Jurkat, Clone E6-1 (cell line): ENCODE data around the gene UBXN7.
"Not testable (repeated sequence)": the region's sequence is repeated elsewhere in the genome, so short reads cannot be mapped to it uniquely, and the experiment has no call there.

ENCODE experiments used
- DNase-seq: peaks from one replicate; pipeline ENCODE4 v3.0.0-alpha.2; 2011; ENCODE audit warnings: low read depth, low spot score
- H3K4me3 ChIP-seq: 2 replicates; pipeline ENCODE4 v1.5.1; 2011; ENCODE audit warnings: mild to moderate bottlenecking, low read length, control low read depth, moderate library complexity

Gene UBXN7

DNA sequence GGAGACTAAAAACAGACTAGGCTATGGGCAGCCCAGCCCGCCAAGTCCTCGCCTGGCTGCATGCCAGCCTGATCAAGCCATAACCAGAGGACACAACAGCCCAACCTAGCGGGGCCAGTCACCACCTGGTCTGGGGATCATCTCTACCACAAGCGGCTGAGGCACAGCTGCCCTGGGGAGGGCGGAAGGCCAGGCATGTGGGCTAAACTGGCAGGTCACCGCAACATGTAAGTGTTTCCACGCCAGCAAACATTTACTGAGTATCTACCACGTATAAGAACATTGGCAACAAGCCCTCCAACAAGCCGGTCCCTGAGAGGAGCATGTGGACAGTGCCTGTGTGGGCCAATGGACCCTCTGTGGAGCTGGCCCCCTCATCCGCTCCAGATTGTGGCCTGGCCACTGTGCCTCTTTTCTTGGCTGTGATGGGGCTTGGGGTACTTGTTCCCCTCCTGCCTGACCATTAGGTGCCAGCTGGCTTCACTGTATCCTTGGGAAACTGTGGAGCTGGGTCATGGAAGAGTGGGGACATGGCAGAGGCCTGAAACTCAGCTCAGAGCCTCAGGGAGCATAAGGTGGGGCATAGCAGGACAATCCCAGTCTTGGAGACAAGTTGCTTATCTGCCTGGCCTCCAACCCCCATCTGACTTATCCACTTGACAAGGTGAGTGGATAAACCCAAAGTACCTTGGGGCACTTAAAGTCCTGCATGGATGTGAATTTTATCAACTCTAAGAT lies 9.0 kb downstream of the UBXN7 start:
- no peak for DNase-seq

DNA sequence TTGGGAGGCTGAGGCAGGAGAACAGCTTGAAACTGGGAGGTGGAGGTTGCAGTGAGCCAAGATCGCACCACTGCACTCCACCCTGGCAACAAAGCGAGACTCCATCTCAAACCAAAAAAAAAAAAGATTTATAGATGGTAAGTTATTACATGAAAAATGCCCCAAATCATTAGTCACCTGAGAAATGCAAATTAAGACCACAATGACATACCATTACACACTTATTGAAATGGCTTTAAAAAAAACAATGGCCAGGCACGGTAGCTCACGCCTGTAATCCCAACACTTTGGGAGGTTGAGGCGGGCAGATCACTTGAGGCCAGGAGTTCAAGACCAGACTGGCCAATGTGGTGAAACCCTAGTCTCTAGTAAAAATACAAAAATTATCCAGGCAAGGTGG lies 10.6 kb downstream of the UBXN7 start:
- not testable (repeated sequence) for DNase-seq, H3K4me3 ChIP-seq

More for the DNA sequence above, 9.0 kb downstream of the UBXN7 start:
- H3K4me3 ChIP-seq, result no peak overlapping the region

DNA sequence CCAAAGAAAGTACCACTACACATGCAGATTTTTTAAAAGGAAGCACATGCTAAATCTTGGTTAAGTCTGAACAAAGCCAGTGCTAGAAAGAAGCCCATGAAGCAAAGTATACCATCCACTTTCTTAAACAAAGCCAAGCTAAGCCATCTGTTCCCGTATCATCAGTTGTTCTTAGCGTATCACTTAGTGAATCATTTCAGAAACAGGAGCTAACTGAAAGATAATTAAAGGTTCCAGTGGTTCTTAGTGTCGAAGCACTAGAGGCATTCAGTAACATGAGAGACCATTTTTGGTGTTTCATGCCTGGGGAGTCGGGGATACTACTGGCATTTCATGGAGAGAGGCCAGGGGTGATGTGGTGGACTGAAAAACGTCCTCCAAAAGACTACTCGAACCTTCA lies 12.8 kb downstream of the UBXN7 start:
- DNase-seq, result no peak
- no peak overlapping the region for H3K4me3 ChIP-seq

DNA sequence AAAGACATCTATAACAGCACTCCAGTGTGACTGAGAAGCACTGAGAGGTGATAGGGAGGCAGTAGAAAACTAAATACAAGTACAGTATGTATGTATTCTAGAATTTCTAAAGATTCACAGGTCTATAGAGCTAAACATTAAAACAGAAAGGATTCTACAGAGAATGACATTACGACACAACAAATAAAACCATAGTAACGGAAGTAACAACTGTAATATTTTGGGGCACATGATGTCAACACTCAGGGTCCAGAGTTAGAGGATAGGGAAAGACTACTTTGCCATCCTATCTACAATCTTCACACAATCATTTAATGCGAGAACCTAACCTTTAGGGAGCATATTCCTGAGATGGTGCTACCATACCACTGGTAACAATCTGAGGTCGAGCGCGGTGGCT lies 13.6 kb downstream of the UBXN7 start:
- DNase-seq, result no peak

DNA sequence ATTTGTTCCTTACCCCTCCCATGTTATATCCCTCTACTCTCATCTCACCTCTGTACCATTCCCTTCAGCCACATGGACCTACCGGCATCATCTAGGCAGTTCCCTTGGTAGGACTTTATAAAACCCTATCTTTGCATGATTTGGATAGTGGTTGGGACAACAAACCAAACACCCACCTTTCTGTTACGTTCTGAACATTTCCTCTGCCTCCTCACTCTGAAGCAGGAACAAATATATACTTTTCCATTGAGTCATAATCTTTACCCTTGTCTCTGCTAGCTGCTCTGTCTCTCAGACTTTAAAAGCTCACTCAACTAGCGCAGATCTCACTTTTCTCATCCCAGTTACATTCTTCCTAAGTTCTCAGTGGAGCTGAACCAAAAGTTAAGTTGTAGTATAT lies 17.8 kb downstream of the UBXN7 start:
- H3K4me3 ChIP-seq, result no peak overlapping the region
- DNase-seq, result no peak

More for the DNA sequence above, 13.6 kb downstream of the UBXN7 start:
- H3K4me3 ChIP-seq, result no peak overlapping the region

DNA sequence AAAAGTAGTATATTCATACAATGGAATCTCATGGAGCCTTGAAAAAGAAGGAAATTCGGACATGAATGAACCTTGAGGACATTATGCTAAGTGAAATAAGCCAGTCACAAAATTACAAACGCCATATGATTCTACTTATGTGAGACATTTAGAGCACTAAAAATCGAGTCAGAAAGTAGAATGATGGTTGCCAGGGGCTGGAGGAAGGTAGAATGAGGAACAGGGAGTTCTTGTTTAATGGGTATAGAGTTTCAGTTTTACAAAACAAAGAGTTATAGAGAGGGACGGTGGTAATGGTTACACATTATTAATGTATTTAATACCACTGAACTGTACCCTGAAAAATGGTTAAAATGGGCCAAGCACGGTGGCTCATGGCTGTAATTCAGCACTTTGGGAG lies 19.5 kb downstream of the UBXN7 start:
- no peak overlapping the region for H3K4me3 ChIP-seq
- no peak for DNase-seq

DNA sequence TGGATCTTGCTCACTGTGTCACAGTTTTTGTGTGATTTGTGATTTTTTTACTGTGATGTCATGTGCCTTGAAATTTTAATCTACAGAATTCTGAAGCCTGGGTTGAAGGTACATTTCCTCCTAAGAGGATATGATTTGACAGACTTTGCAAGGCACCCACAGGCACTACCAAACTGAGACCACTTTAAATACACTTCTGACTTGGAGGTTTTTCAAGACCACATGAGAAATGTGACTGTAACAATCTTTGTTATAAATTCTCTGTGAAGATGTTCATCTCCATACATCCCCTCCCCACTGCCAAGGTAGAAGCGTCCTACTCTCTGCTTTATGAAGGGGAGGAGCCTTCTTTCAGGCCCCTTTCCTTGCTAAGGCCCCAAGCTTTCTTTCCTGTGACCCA lies 22.8 kb downstream of the UBXN7 start:
- no peak overlapping the region for H3K4me3 ChIP-seq

DNA sequence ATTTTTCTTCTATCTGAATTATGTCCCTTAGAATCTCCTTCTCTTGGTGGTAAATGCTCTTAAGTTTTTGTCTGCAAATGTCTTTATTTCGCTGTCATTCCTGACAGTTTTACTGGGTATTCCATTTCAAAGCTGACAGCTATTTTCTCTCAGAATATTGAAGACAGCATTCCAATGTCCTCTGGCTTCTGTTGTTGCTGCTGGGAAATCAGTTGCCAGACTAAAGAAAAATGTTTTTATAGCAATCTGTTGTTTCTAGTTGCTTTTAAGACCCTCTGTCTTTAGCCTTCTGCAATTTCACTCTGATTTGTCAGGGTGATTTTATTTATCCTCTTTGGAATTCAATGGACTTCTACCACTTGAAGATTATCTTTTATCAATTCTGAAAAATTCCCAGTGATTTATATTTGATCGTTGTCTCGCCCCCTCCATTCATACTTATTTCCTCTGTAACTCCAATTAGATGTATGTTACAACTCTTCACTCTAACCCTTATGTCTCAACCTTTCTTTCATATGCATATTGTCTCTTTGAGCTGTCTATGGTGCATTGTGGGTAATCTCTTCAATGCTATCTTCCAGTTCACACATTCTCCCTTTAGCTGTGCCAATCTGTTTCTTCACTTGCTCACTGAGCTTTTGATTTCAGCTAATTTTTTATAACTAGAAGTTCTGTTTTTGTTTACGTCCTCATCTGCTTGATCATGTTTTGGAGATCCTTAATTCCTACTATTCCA lies 23.5 kb downstream of the UBXN7 start:
- H3K4me3 ChIP-seq, result no peak overlapping the region
- DNase-seq, result no peak

More for the DNA sequence above, 22.8 kb downstream of the UBXN7 start:
- peak; percentile 85 for DNase-seq

DNA sequence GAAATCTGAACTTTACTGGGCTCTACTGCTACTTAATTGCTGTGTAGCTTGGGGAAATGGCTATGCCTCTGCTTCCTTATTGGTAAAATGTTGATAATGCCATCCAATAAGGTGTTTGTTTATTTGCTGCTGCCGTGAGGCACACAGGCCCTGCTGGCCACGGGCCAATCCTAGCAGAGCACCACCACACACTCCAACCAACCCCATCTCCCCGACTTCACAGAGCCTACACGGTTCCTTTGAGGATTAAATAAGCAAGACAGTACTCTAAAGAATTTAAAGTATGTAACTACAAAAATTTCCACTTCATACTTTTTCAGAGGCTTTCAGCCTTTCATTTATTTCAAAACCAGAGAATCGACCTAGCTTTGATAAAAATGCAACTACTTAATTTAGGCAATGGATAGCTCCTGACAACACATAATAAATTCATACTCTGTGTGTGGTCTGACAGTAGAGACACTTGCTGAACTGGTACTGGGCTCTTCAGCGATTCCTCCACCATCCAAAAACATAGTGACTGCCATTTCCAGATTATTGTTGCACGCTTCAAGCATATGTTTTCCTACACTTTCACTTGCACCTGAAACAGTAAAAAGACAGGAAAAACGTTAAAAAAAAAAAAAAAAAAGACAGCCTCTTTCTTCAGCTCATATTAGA lies 25.3 kb downstream of the UBXN7 start:
- no peak for DNase-seq
- no peak overlapping the region for H3K4me3 ChIP-seq

DNA sequence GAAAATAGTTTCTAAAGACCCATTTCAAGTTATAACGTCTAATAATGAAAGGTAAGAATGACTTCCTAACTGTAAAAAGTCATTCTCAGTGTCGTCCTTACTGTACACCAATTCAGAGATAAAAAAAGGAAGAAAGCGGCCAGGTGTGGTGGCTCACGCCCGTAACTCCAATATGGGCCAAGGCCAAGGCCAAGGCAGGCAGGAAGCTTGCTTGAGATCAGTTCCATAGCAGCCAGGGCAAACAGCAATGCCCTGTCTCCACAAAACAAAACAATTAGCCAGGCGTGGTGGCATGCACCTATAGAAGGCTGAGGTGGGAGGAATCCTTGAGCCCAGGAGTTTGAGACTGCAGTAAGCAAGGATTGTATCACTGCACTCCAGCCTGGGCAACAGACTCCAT lies 31.9 kb downstream of the UBXN7 start:
- no peak for DNase-seq
- H3K4me3 ChIP-seq, result no peak overlapping the region

DNA sequence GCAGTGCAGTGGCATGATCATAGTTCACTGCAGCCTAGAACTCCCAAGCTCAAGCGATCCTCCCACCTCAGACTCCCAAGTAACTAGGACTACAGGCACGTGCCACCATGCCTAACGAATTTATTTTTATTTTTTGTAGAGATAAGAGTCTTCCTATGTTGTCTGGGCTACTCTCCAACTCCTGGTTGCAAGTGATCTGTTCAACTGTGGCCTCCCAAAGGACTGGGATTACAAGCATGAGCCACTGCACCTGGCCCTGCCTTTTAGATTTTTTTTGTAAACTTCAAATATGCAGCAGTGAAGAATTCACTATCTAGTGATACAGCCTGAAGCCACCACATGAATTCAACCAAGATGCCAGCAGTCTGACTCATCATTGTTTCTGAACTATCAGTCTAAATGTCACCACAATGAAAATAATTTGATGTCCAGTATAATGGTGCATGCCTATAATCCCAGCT lies 32.7 kb downstream of the UBXN7 start:
- no peak for DNase-seq
- H3K4me3 ChIP-seq, result no peak overlapping the region

DNA sequence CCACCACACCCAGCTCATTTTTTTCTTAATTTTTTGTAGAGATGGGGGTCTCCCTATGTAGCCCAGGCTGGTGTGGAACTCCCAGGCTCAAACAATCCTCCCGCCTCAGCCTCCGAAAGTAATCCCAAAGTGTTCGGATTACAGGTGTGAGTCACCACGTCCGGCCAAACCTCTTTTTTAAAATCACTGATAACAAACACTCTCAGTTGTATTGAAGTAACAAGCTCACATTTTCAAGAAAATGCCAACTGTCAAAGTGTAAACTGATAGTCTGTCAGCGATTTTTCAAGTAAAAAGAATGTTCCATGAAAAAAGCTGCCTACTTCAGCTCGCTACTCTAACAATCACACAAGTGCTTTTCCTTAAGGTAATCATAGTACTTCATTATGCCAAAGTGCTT lies 33.4 kb downstream of the UBXN7 start:
- H3K4me3 ChIP-seq, result no peak overlapping the region
- DNase-seq, result no peak

DNA sequence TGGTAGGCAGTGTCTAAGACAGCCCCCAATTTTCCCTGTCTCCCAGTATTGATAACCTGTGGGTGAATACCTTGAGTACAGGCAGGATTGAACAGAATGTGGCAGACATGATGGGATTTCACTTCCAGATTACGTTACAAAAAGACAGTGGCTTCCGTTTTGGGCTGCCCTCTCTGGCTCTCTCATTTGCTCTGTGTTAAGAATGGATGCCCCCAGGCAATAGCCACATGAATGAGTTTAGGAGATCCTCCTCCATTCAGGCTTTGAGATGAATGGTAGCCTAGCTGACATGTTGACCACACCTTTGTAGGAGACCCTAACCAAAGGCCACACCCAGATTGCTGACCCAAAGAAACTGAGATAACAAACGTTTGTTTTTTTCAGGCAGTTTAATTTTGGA lies 34.3 kb downstream of the UBXN7 start:
- DNase-seq, result no peak
- no peak overlapping the region for H3K4me3 ChIP-seq

DNA sequence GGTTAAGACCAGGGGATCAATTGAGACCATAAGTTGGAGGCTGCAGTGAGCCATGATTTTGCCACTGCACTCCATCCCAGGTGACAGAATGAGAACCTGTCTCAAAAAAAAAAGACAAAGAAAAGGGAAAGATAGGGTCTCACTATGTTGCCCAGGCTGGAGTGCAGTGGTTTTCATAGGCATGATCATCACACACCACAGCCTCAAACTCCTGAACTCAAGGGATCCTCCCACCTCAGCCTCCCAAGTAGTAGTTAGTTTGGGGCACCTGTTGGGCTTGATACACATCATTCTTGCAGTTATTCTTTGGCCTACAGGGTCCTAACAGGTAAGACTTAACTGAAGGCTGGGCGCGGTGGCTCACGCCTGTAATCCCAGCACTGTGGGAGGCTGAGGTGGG lies 42.1 kb downstream of the UBXN7 start:
- DNase-seq, result no peak
- H3K4me3 ChIP-seq, result no peak overlapping the region

DNA sequence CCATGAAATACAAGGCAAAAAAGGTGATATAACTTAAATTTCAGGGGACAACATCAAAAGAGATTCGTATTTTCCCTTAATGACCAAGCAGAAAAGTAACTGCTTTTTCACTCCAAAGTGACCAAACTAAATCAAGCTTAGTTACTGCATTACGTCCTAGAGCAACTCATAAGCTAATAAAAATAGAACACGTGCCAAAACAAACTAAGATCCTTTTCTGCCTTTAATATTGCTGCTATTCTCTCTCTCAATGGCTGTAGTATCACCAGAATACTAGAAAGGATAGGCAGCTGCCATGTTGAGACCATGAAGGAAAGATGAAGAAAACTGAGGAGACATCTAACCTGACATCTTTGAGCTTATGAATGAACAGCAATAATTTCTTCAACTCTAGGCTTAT lies 43.3 kb downstream of the UBXN7 start:
- DNase-seq, result no peak

DNA sequence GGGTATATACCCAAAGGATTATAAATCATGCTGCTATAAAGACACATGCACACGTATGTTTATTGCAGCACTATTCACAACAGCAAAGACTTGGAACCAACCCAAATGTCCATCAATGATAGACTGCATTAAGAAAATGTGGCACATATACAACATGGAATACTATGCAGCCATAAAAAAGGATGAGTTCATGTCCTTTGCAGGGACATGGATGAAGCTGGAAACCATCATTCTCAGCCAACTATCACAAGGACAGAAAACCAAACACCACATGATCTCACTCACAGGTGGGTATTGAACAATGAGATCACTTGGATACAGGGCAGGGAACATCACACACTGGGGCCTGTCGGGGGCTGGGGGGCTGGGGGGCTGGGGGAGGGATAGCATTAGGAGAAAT lies 44.3 kb downstream of the UBXN7 start:
- not testable (repeated sequence) for H3K4me3 ChIP-seq, DNase-seq

More for the DNA sequence above, 43.3 kb downstream of the UBXN7 start:
- no peak overlapping the region for H3K4me3 ChIP-seq

DNA sequence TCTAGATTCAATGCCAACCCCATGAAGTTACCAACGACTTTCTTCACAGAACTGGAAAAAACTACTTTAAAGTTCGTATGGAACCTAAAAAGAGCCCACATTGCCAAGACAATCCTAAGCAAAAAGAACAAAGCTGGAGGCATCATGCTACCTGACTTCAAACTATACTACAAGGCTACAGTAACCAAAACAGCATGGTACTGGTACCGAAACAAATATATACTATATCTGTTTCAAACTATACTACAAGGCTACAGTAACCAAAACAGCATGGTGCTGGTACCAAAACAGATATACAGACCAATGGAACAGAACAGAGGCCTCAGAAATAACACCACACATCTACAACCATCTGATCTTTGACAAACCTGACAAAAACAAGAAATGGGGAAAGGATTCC lies 45.4 kb downstream of the UBXN7 start:
- H3K4me3 ChIP-seq, DNase-seq: not testable (repeated sequence)

DNA sequence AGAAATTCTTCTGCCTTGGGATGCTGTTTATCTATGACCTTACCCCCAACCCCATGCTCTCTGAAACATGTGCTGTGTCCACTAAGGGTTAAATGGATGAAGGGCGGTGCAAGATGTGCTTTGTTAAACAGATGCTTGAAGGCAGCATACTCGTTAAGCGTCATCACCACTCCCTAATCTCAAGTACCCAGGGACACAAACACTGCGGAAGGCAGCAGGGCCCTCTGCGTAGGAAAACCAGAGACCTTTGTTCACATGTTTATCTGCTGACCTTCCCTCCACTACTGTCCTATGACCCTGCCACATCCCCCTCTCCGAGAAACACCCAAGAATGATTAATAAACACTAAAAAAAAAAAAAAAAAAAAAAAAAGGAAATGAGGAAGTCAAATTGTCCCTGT lies 46.2 kb downstream of the UBXN7 start:
- not testable (repeated sequence) for H3K4me3 ChIP-seq, DNase-seq

DNA sequence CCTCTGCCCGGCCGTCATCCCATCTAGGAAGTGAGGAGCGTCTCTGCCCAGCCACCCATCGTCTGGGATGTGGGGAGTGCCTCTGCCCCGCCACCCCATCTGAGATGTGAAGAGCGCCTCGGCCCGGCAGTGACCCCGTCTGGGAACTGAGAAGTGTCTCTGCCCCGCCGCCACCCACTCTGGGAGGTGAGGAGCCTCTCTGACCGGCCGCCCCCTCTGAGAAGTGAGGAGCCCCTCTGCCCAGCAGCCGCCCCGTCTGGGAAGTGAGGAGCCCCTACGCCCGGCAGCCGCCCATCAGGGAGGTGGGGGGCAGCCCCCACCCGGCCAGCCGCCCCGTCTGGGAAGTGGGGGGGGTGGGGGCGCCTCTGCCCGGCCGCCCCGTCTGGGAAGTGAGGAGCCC lies 46.8 kb downstream of the UBXN7 start:
- H3K4me3 ChIP-seq, DNase-seq: not testable (repeated sequence)
